OCI-M2 (cell line): ENCODE results near the gene ERC1.
"Not testable (repeated sequence)": the region's sequence is repeated elsewhere in the genome, so short reads cannot be mapped to it uniquely, and the experiment has no call there.

Experiments
- DNase-seq: peaks from one replicate; lab custom pipeline; 2025; ENCODE audit not compliant: unreplicated experiment; lab: John Stamatoyannopoulos, UW

The ERC1 gene

GRCh38 chr12:1184402-1184801 is 193.4 kb downstream of the ERC1 start:
- DNase-seq: no peak

GRCh38 chr12:1185460-1186182 is 194.6 kb downstream of the ERC1 start:
- DNase-seq: no peak

GRCh38 chr12:1186298-1186697 is 195.3 kb downstream of the ERC1 start:
- no peak for DNase-seq

- DNase-seq: no peak
Observed at GRCh38 chr12:1188016-1188415, 197.0 kb downstream of the ERC1 start.

- DNase-seq: no peak
Observed at GRCh38 chr12:1189163-1189562, 198.1 kb downstream of the ERC1 start.

- DNase-seq: no peak
Observed at GRCh38 chr12:1195513-1195912, 204.5 kb downstream of the ERC1 start.

GRCh38 chr12:1197264-1198018 is 206.4 kb downstream of the ERC1 start:
- DNase-seq: no peak

GRCh38 chr12:1198854-1199253 is 207.8 kb downstream of the ERC1 start:
- DNase-seq: not testable (repeated sequence)

- DNase-seq: no peak
Observed at GRCh38 chr12:1199700-1200099, 208.7 kb downstream of the ERC1 start.

- DNase-seq: no peak
Observed at GRCh38 chr12:1201030-1201429, 210.0 kb downstream of the ERC1 start.

- no peak for DNase-seq
Observed at GRCh38 chr12:1201886-1202285, 210.9 kb downstream of the ERC1 start.

- DNase-seq: no peak
Observed at GRCh38 chr12:1203735-1204019, 212.7 kb downstream of the ERC1 start.

GRCh38 chr12:1204581-1205121 is 213.6 kb downstream of the ERC1 start:
- DNase-seq: no peak

- no peak for DNase-seq
Observed at GRCh38 chr12:1205512-1206060, 214.6 kb downstream of the ERC1 start.

GRCh38 chr12:1206118-1206734 is 215.2 kb downstream of the ERC1 start:
- DNase-seq: no peak

GRCh38 chr12:1207276-1207675 is 216.3 kb downstream of the ERC1 start:
- DNase-seq: no peak

GRCh38 chr12:1208719-1209118 is 217.7 kb downstream of the ERC1 start:
- DNase-seq: not testable (repeated sequence)

- no peak for DNase-seq
Observed at GRCh38 chr12:1212526-1212925, 221.5 kb downstream of the ERC1 start.

GRCh38 chr12:1213205-1213604 is 222.2 kb downstream of the ERC1 start:
- no peak for DNase-seq

GRCh38 chr12:1213618-1214205 is 222.7 kb downstream of the ERC1 start:
- DNase-seq: no peak

GRCh38 chr12:1216560-1216959 is 225.5 kb downstream of the ERC1 start:
- DNase-seq: no peak
